ENCODE data around the gene ARL8A. TPM values are rescaled to one million over a fixed set of nuclear protein-coding genes. Genes with fewer than 3 reads are reported as not detected.
"Not testable (repeated sequence)": the region's sequence is repeated elsewhere in the genome, so short reads cannot be mapped to it uniquely, and the experiment has no call there.

Gene ARL8A
- total and polyA plus RNA-seq, 7 experiments from 2014 or later = 5.5 to 99.4 (median 47.1) TPM

GRCh38 chr1:202146279-202146678 lies 1.7 kb upstream of the ARL8A start:
- H3K9me3 ChIP-seq (ENCODE audit: control insufficient read depth in 2 of 3, low read length in 3 of 3) = no peaks in the 10 kb centered on the region
- H3K27ac ChIP-seq (ENCODE audit: low read depth, low read length) = no peak overlapping the region
- intact Hi-C loops (cut with micrococcal nuclease) = loop anchor here (10.0 kb wide), 2 partner anchors 321 to 661 kb away; partner anchors contain the start of gene IPO9 (in 1 of the 2)
- DNase-seq = no peak
- H3K4me3 ChIP-seq (ENCODE audit: low read length) = no peak overlapping the region
- POLR2A ChIA-PET = interaction anchor here (1.5 to 6.6 kb wide), 2 partner anchors 10 to 15 kb away, joined by 6 to 54 read pairs; partner anchors contain the start of gene PTPN7
- CTCF ChIA-PET = interaction anchor here (1.2 to 1.4 kb wide), 2 partner anchors 8 to 14 kb away, joined by 3 to 6 read pairs; partner anchors contain the start of gene PTPN7
- no peaks in the 10 kb centered on the region for H3K9me3 Mint-ChIP-seq
- H3K4me3 Mint-ChIP-seq = peak overlapping the region in 8 of 10 donors; percentile 12 to 93 (median 36)
- peaks cover 10 to 47% (median 33%) of the 10 kb centered on the region in 7 donors for H3K4me1 Mint-ChIP-seq
- H3K36me3 Mint-ChIP-seq = peaks cover 8 to 21% (median 14%) of the 10 kb centered on the region in 5 donors
- H3K27ac Mint-ChIP-seq = peak overlapping the region in 7 of 9 donors; percentile 8 to 93 (median 46)
- H3K27me3 Mint-ChIP-seq = no peaks in the 10 kb centered on the region
- no peaks in the 10 kb centered on the region for H3K27me3 ChIP-seq (ENCODE audit: control insufficient read depth in 2 of 2, insufficient read depth in 2 of 2, low read length in 2 of 2)
- peaks cover 14 to 21% of the 10 kb centered on the region in 2 donors for H3K4me1 ChIP-seq (ENCODE audit: control insufficient read depth in 2 of 2, insufficient read depth in 2 of 2, low read length in 2 of 2)
- peaks cover 10 to 49% (median 14%) of the 10 kb centered on the region in 3 experiments for H3K36me3 ChIP-seq (ENCODE audit: control insufficient read depth in 2 of 3, insufficient read depth in 3 of 3, low read length in 3 of 3)
- no peak for ATAC-seq

DNA sequence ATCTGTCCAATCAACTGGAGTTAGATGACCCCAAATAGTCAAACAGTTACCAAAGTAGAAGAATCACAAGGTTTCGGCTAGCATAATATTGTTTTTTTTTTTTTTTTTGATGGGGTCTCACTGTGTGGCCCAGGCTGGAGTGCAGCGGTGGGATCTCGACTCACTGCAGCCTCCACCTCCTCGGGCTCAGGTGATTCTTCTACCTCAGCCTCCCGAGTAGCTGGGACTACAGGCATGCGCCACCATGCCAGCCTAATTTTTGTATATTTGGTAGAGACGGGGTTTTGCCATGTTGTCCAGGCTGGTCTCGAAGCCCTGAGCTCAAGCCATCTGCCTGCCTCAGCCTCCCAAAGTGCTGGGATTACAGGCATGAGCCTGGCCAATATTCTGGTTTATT lies 1.2 kb upstream of the ARL8A start:
- ChIA-PET CTCF (interaction anchor here (1.2 kb wide), 1 partner anchor 9 kb away, joined by 3 read pairs; no protein-coding TSS in a partner anchor), POLR2A (interaction anchor here (1.5 to 6.6 kb wide), 2 partner anchors 10 to 16 kb away, joined by 6 to 54 read pairs; partner anchors contain the start of gene PTPN7)
- not testable (repeated sequence) for H3K27ac ChIP-seq (ENCODE audit: low read depth, low read length); H3K27me3 Mint-ChIP-seq; H3K9me3 Mint-ChIP-seq; H3K27me3 ChIP-seq (ENCODE audit: control insufficient read depth in 2 of 2, insufficient read depth in 2 of 2, low read length in 2 of 2); ATAC-seq; DNase-seq; H3K9me3 ChIP-seq (ENCODE audit: control insufficient read depth in 2 of 3, low read length in 3 of 3); H3K4me3 ChIP-seq (ENCODE audit: low read length)
- peaks cover 15 to 47% (median 33%) of the 10 kb centered on the region in 7 donors for H3K4me1 Mint-ChIP-seq
- H3K4me3 Mint-ChIP-seq = peak overlapping the region; percentile 12 to 94 (median 92)
- intact Hi-C loops (cut with micrococcal nuclease) = loop anchor here (1.0 to 10.0 kb wide), 4 partner anchors 10 to 661 kb away; partner anchors contain the start of gene IPO9 (in 1 of the 2)
- peaks cover 4 to 43% (median 8%) of the 10 kb centered on the region in 3 experiments for H3K36me3 ChIP-seq (ENCODE audit: control insufficient read depth in 2 of 3, insufficient read depth in 3 of 3, low read length in 3 of 3)
- peaks cover 2 to 18% (median 8%) of the 10 kb centered on the region in 5 donors for H3K36me3 Mint-ChIP-seq
- H3K4me1 ChIP-seq (ENCODE audit: control insufficient read depth in 2 of 2, insufficient read depth in 2 of 2, low read length in 2 of 2) = peaks cover 14 to 21% of the 10 kb centered on the region in 2 donors
- H3K27ac Mint-ChIP-seq = peak overlapping the region; percentile 81 to 98 (median 88)

- no peaks in the 10 kb centered on the region for H3K9me3 ChIP-seq (ENCODE audit: control insufficient read depth in 2 of 3, low read length in 3 of 3)
- Mint-ChIP-seq H3K4me3 (peak overlapping the region; percentile 82 to 94 (median 92)), H3K27ac (peak overlapping the region; percentile 81 to 98 (median 88)), H3K27me3 (no peaks in the 10 kb centered on the region), H3K9me3 (no peaks in the 10 kb centered on the region), H3K36me3 (peaks cover 0 to 15% (median 6%) of the 10 kb centered on the region in 5 donors), H3K4me1 (peaks cover 16 to 44% (median 38%) of the 10 kb centered on the region in 7 donors)
- DNase-seq = peak in 2 of 9 donors; percentile 25 to 53
- CTCF ChIA-PET = interaction anchor here (1.2 kb wide), 1 partner anchor 9 kb away, joined by 3 read pairs; no protein-coding TSS in a partner anchor
- peak overlapping the region; percentile 65 for H3K4me3 ChIP-seq (ENCODE audit: low read length)
- H3K27me3 ChIP-seq (ENCODE audit: control insufficient read depth in 2 of 2, insufficient read depth in 2 of 2, low read length in 2 of 2) = no peaks in the 10 kb centered on the region
- POLR2A ChIA-PET = interaction anchor here (1.5 to 6.6 kb wide), 2 partner anchors 11 to 16 kb away, joined by 6 to 54 read pairs; partner anchors contain the start of gene PTPN7
- peak; percentile 16 for ATAC-seq
- peaks cover 2 to 38% (median 3%) of the 10 kb centered on the region in 3 experiments for H3K36me3 ChIP-seq (ENCODE audit: control insufficient read depth in 2 of 3, insufficient read depth in 3 of 3, low read length in 3 of 3)
- H3K27ac ChIP-seq (ENCODE audit: low read depth, low read length) = peak overlapping the region; percentile 83
- intact Hi-C loops (cut with micrococcal nuclease) = loop anchor here (1.0 to 10.0 kb wide), 4 partner anchors 10 to 660 kb away; partner anchors contain the start of gene IPO9 (in 1 of the 2)
- peaks cover 14 to 21% of the 10 kb centered on the region in 2 donors for H3K4me1 ChIP-seq (ENCODE audit: control insufficient read depth in 2 of 2, insufficient read depth in 2 of 2, low read length in 2 of 2)
These were observed 669 bp upstream of the ARL8A start for GRCh38 chr1:202145068-202145743.

DNA sequence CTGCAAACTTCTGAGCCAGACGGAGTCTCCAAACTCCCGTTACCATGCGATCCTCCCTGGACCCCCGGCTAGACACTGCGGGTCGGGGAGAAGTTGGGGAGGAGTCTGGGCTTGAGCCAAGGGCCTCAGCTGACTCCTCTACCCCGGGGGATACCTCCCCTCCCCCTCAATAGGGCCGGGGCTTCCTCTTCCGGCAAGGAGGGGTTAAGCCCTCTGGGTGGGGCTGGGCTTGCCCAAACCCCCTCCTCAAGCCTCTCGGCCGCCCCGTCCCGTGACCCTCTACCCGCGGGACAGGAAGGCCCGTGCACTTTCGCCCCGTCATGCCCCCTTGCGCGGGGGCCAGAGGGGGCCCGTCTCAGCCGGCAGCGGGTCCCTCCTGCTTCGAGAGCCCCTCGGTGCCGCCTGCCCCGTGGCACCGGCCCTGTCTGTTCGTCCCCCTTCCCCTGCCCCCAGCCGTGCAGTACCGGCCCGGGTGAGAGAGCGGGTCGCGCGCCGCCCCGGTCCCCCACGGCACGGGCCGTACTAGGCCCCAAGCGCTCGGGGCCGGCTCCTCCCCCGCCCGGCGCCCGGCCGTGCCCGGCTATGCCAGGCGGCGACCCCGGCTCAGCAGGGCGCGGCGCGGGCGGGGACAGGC lies 652 bp downstream of the ARL8A start:
- peaks cover 16 to 45% (median 38%) of the 10 kb centered on the region in 7 donors for H3K4me1 Mint-ChIP-seq
- POLR2A ChIA-PET = interaction anchor here (1.0 to 6.6 kb wide), 4 partner anchors 9 to 22 kb away, joined by 3 to 54 read pairs (median 4); partner anchors contain the start of gene PTPN7

DNA sequence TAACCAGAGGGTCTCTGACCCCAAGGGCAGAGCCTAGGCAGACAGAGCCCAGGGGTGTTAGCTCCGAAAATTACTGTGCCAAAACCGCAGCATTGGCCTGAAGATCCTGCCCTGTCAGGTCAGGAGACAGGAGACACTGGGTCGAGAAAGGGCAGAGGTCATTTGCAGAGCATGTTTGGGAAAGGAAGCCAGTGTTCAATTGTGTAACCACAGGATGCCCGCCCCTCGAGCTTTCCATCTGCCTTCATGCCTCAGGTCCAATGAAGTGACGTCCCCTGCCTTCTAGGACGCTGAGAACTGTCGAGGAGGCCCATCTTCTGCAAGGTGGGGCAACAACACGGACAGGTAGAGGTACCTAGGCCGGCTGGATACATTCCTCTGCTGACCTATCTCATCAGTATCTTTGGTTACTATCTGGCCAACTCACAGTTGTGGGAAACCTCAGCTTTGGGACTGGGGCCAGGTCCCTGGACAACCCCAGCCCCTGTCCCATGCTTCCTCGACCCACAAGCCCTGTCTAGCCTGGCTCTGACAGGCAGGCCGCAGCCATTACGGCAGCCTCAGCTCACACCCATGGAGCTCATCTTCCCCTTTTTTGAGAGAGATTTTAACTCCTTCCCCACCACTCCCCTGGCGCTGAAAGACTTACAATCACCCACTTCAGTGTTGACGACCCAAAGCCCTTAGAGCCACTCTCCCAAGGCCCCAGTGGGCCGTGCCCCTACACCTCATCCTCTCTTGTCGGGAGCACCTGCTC lies 1.3 kb downstream of the ARL8A start:
- peaks cover 0 to 12% (median 4%) of the 10 kb centered on the region in 5 donors for H3K36me3 Mint-ChIP-seq

More for the DNA sequence above, 652 bp downstream of the ARL8A start:
- CTCF ChIA-PET = interaction anchor here (1.9 to 2.4 kb wide), 2 partner anchors 8 to 17 kb away, joined by 6 to 7 read pairs; partner anchors contain the start of gene PTPN7
- H3K4me3 ChIP-seq (ENCODE audit: low read length) = peak overlapping the region; percentile 83
- H3K4me3 Mint-ChIP-seq = peak overlapping the region; percentile 90 to 98 (median 92)
- H3K27me3 Mint-ChIP-seq = no peaks in the 10 kb centered on the region
- peaks cover 0 to 10% (median 4%) of the 10 kb centered on the region in 5 donors for H3K36me3 Mint-ChIP-seq
- no peaks in the 10 kb centered on the region for H3K9me3 ChIP-seq (ENCODE audit: control insufficient read depth in 2 of 3, low read length in 3 of 3)
- no peaks in the 10 kb centered on the region for H3K9me3 Mint-ChIP-seq
- DNase-seq (peak in 3 of 9 donors; percentile 25 to 58 (median 37)), ATAC-seq (peak; percentile 55)
- peaks cover 0 to 26% (median 0%) of the 10 kb centered on the region in 3 experiments for H3K36me3 ChIP-seq (ENCODE audit: control insufficient read depth in 2 of 3, insufficient read depth in 3 of 3, low read length in 3 of 3)
- intact Hi-C loops (cut with micrococcal nuclease) = loop anchor here (1.0 to 10.0 kb wide), 6 partner anchors 9 to 659 kb away; partner anchors contain the start of genes IPO9 (in 1 of the 2) and PTPN7 (in 1 of the 2)
- H3K27me3 ChIP-seq (ENCODE audit: control insufficient read depth in 2 of 2, insufficient read depth in 2 of 2, low read length in 2 of 2) = no peaks in the 10 kb centered on the region
- peak overlapping the region; percentile 85 to 93 (median 91) for H3K27ac Mint-ChIP-seq
- peaks cover 14 to 21% of the 10 kb centered on the region in 2 donors for H3K4me1 ChIP-seq (ENCODE audit: control insufficient read depth in 2 of 2, insufficient read depth in 2 of 2, low read length in 2 of 2)
- peak overlapping the region; percentile 83 for H3K27ac ChIP-seq (ENCODE audit: low read depth, low read length)

More for the DNA sequence above, 1.3 kb downstream of the ARL8A start:
- H3K27me3 ChIP-seq (ENCODE audit: control insufficient read depth in 2 of 2, insufficient read depth in 2 of 2, low read length in 2 of 2) = no peaks in the 10 kb centered on the region
- H3K9me3 ChIP-seq (ENCODE audit: control insufficient read depth in 2 of 3, low read length in 3 of 3) = no peaks in the 10 kb centered on the region
- peak overlapping the region; percentile 83 for H3K27ac ChIP-seq (ENCODE audit: low read depth, low read length)
- Mint-ChIP-seq H3K27me3 (no peaks in the 10 kb centered on the region), H3K9me3 (no peaks in the 10 kb centered on the region), H3K4me1 (peaks cover 20 to 49% (median 38%) of the 10 kb centered on the region in 7 donors), H3K27ac (peak overlapping the region; percentile 85 to 93 (median 91)), H3K4me3 (peak overlapping the region; percentile 89 to 98 (median 92))
- H3K36me3 ChIP-seq (ENCODE audit: control insufficient read depth in 2 of 3, insufficient read depth in 3 of 3, low read length in 3 of 3) = peaks cover 0 to 26% (median 0%) of the 10 kb centered on the region in 3 experiments
- ChIA-PET CTCF (interaction anchor here (0.7 to 2.4 kb wide), 3 partner anchors 8 to 23 kb away, joined by 3 to 7 read pairs (median 6); partner anchors contain the start of gene PTPN7), POLR2A (interaction anchor here (0.6 to 6.6 kb wide), 4 partner anchors 9 to 29 kb away, joined by 3 to 54 read pairs (median 4); partner anchors contain the start of gene PTPN7)
- peak overlapping the region; percentile 83 for H3K4me3 ChIP-seq (ENCODE audit: low read length)
- intact Hi-C loops (cut with micrococcal nuclease) = loop anchor here (1.0 to 10.0 kb wide), 4 partner anchors 8 to 658 kb away; partner anchors contain the start of gene IPO9 (in 1 of the 2)
- H3K4me1 ChIP-seq (ENCODE audit: control insufficient read depth in 2 of 2, insufficient read depth in 2 of 2, low read length in 2 of 2) = peaks cover 14 to 21% of the 10 kb centered on the region in 2 donors
- DNase-seq (peak in 4 of 9 donors; percentile 25 to 27 (median 26)), ATAC-seq (peak; percentile 63)
